Liver (tissue), 9 donors: ENCODE results near the gene SHISA3. TPM values are rescaled to one million over a fixed set of nuclear protein-coding genes. Genes with fewer than 3 reads are reported as not detected.

Source experiments
- DNase-seq: peaks from one replicate; pipeline ENCODE4 v3.0.0-alpha.2; 2017; ENCODE audit warnings: low spot score
- H3K27ac ChIP-seq, 2 donors: one replicate each; pipeline ENCODE4 v1.7.0; 2013; ENCODE audit warnings: inconsistent platforms in 2 of 2, low read length in 2 of 2, control low read depth in 1 of 2, low read depth in 1 of 2, mild to moderate bottlenecking in 1 of 2
- H3K27me3 ChIP-seq, 4 donors: one replicate each; pipeline versions ENCODE4 v1.6.1 to v1.7.0; 2013; ENCODE audit warnings: low read length in 3 of 4, inconsistent platforms in 1 of 4, mild to moderate bottlenecking in 1 of 4, moderate library complexity in 1 of 4; ENCODE audit not compliant: control insufficient read depth in 4 of 4, insufficient read depth in 4 of 4
- H3K36me3 ChIP-seq, 4 donors: one replicate each; pipeline versions ENCODE4 v1.6.1 to v1.7.0; 2013; ENCODE audit warnings: low read length in 3 of 4, mild to moderate bottlenecking in 3 of 4, low read depth in 1 of 4, moderate library complexity in 1 of 4; ENCODE audit not compliant: control insufficient read depth in 4 of 4, insufficient read depth in 3 of 4
- H3K4me1 ChIP-seq, 4 donors: one replicate each; pipeline versions ENCODE4 v1.6.1 to v1.7.0; 2013; ENCODE audit warnings: low read length in 3 of 4, mild to moderate bottlenecking in 3 of 4, moderate library complexity in 1 of 4; ENCODE audit not compliant: control insufficient read depth in 4 of 4, insufficient read depth in 4 of 4
- H3K4me3 ChIP-seq, 3 donors: one replicate each; pipeline versions ENCODE4 v1.6.1 to v1.7.0; 2013; ENCODE audit warnings: low read length in 3 of 3, control low read depth in 1 of 3, low read depth in 1 of 3, mild to moderate bottlenecking in 1 of 3
- H3K9ac ChIP-seq, 2 donors: one replicate each; pipeline ENCODE4 v1.7.0; 2013; ENCODE audit warnings: low read length in 2 of 2, mild to moderate bottlenecking in 2 of 2, moderate library complexity in 2 of 2, control low read depth in 1 of 2, low read depth in 1 of 2
- H3K9me3 ChIP-seq, 4 donors: one replicate each; pipeline versions ENCODE4 v1.6.1 to v1.7.0; 2013; ENCODE audit warnings: low read length in 3 of 4; ENCODE audit not compliant: control insufficient read depth in 4 of 4
- EGR1 ChIP-seq, 2 donors: IDR thresholded peaks; 2 replicates each; pipeline ENCODE4 v1.6.1; 2016 to 2018; ENCODE audit warnings: antibody characterized with exemption in 2 of 2, low read depth in 2 of 2
- FOXA1 ChIP-seq: IDR thresholded peaks from 2 replicates; pipeline ENCODE4 v1.6.1; 2016; ENCODE audit warnings: antibody characterized with exemption
- FOXA2 ChIP-seq: IDR thresholded peaks from 2 replicates; pipeline ENCODE4 v1.6.1; 2016; ENCODE audit warnings: antibody characterized with exemption
- GABPA ChIP-seq, 2 donors: IDR thresholded peaks in 1 of 2; conservative IDR thresholded peaks in 1 of 2; 2 replicates each; pipeline ENCODE4 v1.6.1; 2016; ENCODE audit warnings: antibody characterized with exemption in 2 of 2, mild to moderate bottlenecking in 1 of 2, moderate library complexity in 1 of 2
- HNF4A ChIP-seq, 2 donors: conservative IDR thresholded peaks; 2 replicates each; pipeline ENCODE4 v1.6.1; 2016; ENCODE audit warnings: antibody characterized with exemption in 2 of 2, mild to moderate bottlenecking in 2 of 2
- HNF4G ChIP-seq: IDR thresholded peaks from 2 replicates; pipeline ENCODE4 v1.6.1; 2016; ENCODE audit warnings: antibody characterized with exemption
- JUND ChIP-seq, 2 donors: IDR thresholded peaks; 2 replicates each; pipeline ENCODE4 v1.6.1; 2016; ENCODE audit warnings: antibody characterized with exemption in 2 of 2
- NR2F2 ChIP-seq: IDR thresholded peaks from 2 replicates; pipeline ENCODE4 v1.6.1; 2016; ENCODE audit warnings: antibody characterized with exemption
- RAD21 ChIP-seq, 2 donors: IDR thresholded peaks; 2 replicates each; pipeline ENCODE4 v1.6.1; 2016; ENCODE audit warnings: antibody characterized with exemption in 2 of 2, mild to moderate bottlenecking in 2 of 2
- RXRA ChIP-seq, 2 donors: IDR thresholded peaks; 2 replicates each; pipeline ENCODE4 v1.6.1; 2017 to 2018; ENCODE audit warnings: antibody characterized with exemption in 2 of 2, mild to moderate bottlenecking in 1 of 2
- SP1 ChIP-seq: IDR thresholded peaks from 2 replicates; pipeline ENCODE4 v1.6.1; 2018; ENCODE audit warnings: antibody characterized with exemption, mild to moderate bottlenecking
- TAF1 ChIP-seq: conservative IDR thresholded peaks from 2 replicates; pipeline ENCODE4 v1.6.1; 2016; ENCODE audit warnings: antibody characterized with exemption, mild to moderate bottlenecking
- YY1 ChIP-seq: IDR thresholded peaks from 2 replicates; pipeline ENCODE4 v1.6.1; 2016; ENCODE audit warnings: antibody characterized with exemption, mild to moderate bottlenecking
- ZBTB33 ChIP-seq: IDR thresholded peaks from 2 replicates; pipeline ENCODE4 v1.6.1; 2016; ENCODE audit warnings: antibody characterized with exemption
- WGBS: extraction: QIAGEN DNeasy Blood & Tissue Kit; methylation state at CpG from one replicate; pipeline ENCODE4 v1.1.7; 2013; 5-methylcytosine and 5-hydroxymethylcytosine counted together
- polyA plus RNA-seq, 2 donors: library from polyadenylated mRNA; stranded (reverse) in 1 of 2; unstranded in 1 of 2; fragments of 200-250 nt in 1 of 2; fragments of >200 nt in 1 of 2; fragmentation: Nextera tagmentation in 1 of 2; extraction: Ambion mirVana in 1 of 2; gene quantifications; one replicate each; pipeline versions ENCODE4 v1.2.1 to v1.2.3, GENCODE V29; 2013 to 2015
- total RNA-seq, 2 donors: library from RNA; depleted of rRNA; stranded (reverse); fragments of >200 nt; gene quantifications; one replicate each; pipeline ENCODE4 v1.2.3, GENCODE V29; 2014
- TF ChIP-seq, protein P1 (sequence below): IDR thresholded peaks from 2 replicates; pipeline ENCODE4 v1.6.1; 2016; ENCODE audit warnings: antibody characterized with exemption, mild to moderate bottlenecking
- TF ChIP-seq, protein P2 (sequence below): IDR thresholded peaks from 2 replicates; pipeline ENCODE4 v1.6.1; 2016; ENCODE audit warnings: antibody characterized with exemption
- TF ChIP-seq, protein P3 (sequence below): IDR thresholded peaks from 2 replicates; pipeline ENCODE4 v1.6.1; 2016; ENCODE audit warnings: antibody characterized with exemption
- TF ChIP-seq, protein P4 (sequence below): fragments of 150-350 bp; IDR thresholded peaks from 2 replicates; pipeline ENCODE4 v1.5.1; 2017; ENCODE audit warnings: improper control_type of control experiment, low read depth, low read length; ENCODE audit not compliant: missing input control
- donor health status: healthy.
- donor health status: healthy.
- donor health status: healthy.
- donor health status: healthy.
- donor health status: healthy.

Gene SHISA3
- total and polyA plus RNA-seq, 4 donors = 0.25 to 0.63 (median 0.56) TPM; not detected in 1

- DNase-seq = no peak
- TF ChIP-seq SP1 = no peak
- TF ChIP-seq EGR1 (IDR thresholded peaks at IDR 0.05; ENCODE audit: low read depth in 2 of 2) = no peak
- TF ChIP-seq, protein P1, sequence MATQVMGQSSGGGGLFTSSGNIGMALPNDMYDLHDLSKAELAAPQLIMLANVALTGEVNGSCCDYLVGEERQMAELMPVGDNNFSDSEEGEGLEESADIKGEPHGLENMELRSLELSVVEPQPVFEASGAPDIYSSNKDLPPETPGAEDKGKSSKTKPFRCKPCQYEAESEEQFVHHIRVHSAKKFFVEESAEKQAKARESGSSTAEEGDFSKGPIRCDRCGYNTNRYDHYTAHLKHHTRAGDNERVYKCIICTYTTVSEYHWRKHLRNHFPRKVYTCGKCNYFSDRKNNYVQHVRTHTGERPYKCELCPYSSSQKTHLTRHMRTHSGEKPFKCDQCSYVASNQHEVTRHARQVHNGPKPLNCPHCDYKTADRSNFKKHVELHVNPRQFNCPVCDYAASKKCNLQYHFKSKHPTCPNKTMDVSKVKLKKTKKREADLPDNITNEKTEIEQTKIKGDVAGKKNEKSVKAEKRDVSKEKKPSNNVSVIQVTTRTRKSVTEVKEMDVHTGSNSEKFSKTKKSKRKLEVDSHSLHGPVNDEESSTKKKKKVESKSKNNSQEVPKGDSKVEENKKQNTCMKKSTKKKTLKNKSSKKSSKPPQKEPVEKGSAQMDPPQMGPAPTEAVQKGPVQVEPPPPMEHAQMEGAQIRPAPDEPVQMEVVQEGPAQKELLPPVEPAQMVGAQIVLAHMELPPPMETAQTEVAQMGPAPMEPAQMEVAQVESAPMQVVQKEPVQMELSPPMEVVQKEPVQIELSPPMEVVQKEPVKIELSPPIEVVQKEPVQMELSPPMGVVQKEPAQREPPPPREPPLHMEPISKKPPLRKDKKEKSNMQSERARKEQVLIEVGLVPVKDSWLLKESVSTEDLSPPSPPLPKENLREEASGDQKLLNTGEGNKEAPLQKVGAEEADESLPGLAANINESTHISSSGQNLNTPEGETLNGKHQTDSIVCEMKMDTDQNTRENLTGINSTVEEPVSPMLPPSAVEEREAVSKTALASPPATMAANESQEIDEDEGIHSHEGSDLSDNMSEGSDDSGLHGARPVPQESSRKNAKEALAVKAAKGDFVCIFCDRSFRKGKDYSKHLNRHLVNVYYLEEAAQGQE = no peak
- no peak for TF ChIP-seq FOXA2
- no peak for TF ChIP-seq RAD21 (IDR thresholded peaks at IDR 0.05)
- TF ChIP-seq, protein P2, sequence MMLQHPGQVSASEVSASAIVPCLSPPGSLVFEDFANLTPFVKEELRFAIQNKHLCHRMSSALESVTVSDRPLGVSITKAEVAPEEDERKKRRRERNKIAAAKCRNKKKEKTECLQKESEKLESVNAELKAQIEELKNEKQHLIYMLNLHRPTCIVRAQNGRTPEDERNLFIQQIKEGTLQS = no peak
- no peak for TF ChIP-seq GABPA (IDR thresholded peaks at IDR 0.05 in 1 of 2, conservative IDR thresholded peaks at IDR 0.05 in 1 of 2)
- TF ChIP-seq TAF1 = no peak
- no peak for TF ChIP-seq FOXA1
- Histone ChIP-seq H3K4me1 (no peaks in the 10 kb centered on the region), H3K27me3 (no peaks in the 10 kb centered on the region), H3K4me3 (no peak overlapping the region), H3K9me3 (no peaks in the 10 kb centered on the region), H3K27ac (no peak overlapping the region), H3K9ac (no peak overlapping the region), H3K36me3 (no peaks in the 10 kb centered on the region)
- WGBS = 94% methylated on average over 5 of the region's 5 CpGs
Measured at GRCh38 chr4:42445038-42445437, 47.8 kb downstream of the SHISA3 start.

DNA sequence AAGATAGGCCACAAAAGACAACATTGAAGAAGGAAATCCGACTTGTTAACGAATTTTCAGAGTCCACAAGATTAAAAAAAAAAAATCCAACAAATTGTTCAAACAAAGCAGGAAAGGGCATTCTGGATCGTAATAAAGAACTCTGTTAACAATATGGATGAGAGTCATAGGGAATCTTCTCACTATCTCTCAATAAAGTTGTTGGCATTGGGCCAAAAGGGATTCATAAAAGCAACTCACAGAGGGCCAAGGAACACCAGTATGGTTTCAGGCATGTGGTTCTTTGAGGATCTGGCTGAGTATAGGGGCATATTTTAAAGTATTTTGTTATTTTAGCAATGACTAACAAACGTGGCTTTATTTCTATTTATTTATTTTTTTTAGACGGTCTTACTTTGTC is 49.5 kb downstream of the SHISA3 start:
- WGBS = 68% methylated on average over 5 of the region's 5 CpGs
- TF ChIP-seq FOXA2 (no peak), NR2F2 (no peak), FOXA1 (no peak), HNF4A (conservative IDR thresholded peaks at IDR 0.05) (no peak), TAF1 (no peak), JUND (IDR thresholded peaks at IDR 0.05) (no peak), GABPA (IDR thresholded peaks at IDR 0.05 in 1 of 2, conservative IDR thresholded peaks at IDR 0.05 in 1 of 2) (no peak), YY1 (no peak), EGR1 (IDR thresholded peaks at IDR 0.05; ENCODE audit: low read depth in 2 of 2) (no peak), RAD21 (IDR thresholded peaks at IDR 0.05) (no peak), ZBTB33 (no peak), HNF4G (no peak), SP1 (no peak), RXRA (IDR thresholded peaks at IDR 0.05) (no peak)
- TF ChIP-seq, protein P3, sequence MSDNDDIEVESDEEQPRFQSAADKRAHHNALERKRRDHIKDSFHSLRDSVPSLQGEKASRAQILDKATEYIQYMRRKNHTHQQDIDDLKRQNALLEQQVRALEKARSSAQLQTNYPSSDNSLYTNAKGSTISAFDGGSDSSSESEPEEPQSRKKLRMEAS = no peak
- TF ChIP-seq, protein P2 = no peak
- TF ChIP-seq, protein P1 = no peak
- TF ChIP-seq, protein P4, sequence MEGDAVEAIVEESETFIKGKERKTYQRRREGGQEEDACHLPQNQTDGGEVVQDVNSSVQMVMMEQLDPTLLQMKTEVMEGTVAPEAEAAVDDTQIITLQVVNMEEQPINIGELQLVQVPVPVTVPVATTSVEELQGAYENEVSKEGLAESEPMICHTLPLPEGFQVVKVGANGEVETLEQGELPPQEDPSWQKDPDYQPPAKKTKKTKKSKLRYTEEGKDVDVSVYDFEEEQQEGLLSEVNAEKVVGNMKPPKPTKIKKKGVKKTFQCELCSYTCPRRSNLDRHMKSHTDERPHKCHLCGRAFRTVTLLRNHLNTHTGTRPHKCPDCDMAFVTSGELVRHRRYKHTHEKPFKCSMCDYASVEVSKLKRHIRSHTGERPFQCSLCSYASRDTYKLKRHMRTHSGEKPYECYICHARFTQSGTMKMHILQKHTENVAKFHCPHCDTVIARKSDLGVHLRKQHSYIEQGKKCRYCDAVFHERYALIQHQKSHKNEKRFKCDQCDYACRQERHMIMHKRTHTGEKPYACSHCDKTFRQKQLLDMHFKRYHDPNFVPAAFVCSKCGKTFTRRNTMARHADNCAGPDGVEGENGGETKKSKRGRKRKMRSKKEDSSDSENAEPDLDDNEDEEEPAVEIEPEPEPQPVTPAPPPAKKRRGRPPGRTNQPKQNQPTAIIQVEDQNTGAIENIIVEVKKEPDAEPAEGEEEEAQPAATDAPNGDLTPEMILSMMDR = no peak
- Histone ChIP-seq H3K27me3 (no peaks in the 10 kb centered on the region), H3K4me3 (no peak overlapping the region), H3K36me3 (no peaks in the 10 kb centered on the region), H3K4me1 (no peaks in the 10 kb centered on the region), H3K9ac (no peak overlapping the region), H3K27ac (no peak overlapping the region), H3K9me3 (no peaks in the 10 kb centered on the region)
- no peak for DNase-seq
